Measurements from ENCODE around the gene S100A16. TPM values are rescaled to one million over a fixed set of nuclear protein-coding genes. Genes with fewer than 3 reads are reported as not detected.

Gene S100A16
- polyA plus RNA-seq, 1 donor: 134 TPM

DNA sequence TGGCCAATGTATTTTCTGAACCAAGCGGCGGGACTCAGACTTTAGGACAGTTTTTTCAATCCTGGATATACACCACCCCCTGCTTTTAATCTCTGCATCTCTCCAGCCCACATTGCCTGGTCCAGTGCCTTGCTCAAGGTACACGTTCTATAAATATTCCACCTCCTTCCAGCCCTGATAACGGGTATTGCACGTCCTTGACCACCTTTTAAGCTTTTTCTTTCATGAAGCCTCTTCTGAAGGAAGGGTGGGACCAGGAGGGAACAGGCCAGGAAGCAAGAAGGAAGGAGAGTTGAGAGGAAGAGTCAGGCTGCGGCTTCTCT is 3.4 kb downstream of the S100A16 start:
- peaks cover 4% of the 10 kb centered on the region for H3K9me3 ChIP-seq (ENCODE audit: control insufficient read depth, low read depth, low read length)
- no peaks in the 10 kb centered on the region for H3K27me3 ChIP-seq (ENCODE audit: control insufficient read depth, insufficient read depth, low read length)
- 0% methylated on average over 1 of the region's 6 CpGs for WGBS (ENCODE audit: insufficient coverage, low lambda C conversion rate)
- DNase-seq: no peak
- H3K27ac ChIP-seq (ENCODE audit: low read length): peak overlapping the region; percentile 94
- peak overlapping the region; percentile 26 for H3K4me3 ChIP-seq (ENCODE audit: low read length)
- H3K4me1 ChIP-seq (ENCODE audit: control insufficient read depth, insufficient read depth, low read length): peaks cover 47% of the 10 kb centered on the region
- peaks cover 19% of the 10 kb centered on the region for H3K36me3 ChIP-seq (ENCODE audit: control insufficient read depth, insufficient read depth, low read length)

DNA sequence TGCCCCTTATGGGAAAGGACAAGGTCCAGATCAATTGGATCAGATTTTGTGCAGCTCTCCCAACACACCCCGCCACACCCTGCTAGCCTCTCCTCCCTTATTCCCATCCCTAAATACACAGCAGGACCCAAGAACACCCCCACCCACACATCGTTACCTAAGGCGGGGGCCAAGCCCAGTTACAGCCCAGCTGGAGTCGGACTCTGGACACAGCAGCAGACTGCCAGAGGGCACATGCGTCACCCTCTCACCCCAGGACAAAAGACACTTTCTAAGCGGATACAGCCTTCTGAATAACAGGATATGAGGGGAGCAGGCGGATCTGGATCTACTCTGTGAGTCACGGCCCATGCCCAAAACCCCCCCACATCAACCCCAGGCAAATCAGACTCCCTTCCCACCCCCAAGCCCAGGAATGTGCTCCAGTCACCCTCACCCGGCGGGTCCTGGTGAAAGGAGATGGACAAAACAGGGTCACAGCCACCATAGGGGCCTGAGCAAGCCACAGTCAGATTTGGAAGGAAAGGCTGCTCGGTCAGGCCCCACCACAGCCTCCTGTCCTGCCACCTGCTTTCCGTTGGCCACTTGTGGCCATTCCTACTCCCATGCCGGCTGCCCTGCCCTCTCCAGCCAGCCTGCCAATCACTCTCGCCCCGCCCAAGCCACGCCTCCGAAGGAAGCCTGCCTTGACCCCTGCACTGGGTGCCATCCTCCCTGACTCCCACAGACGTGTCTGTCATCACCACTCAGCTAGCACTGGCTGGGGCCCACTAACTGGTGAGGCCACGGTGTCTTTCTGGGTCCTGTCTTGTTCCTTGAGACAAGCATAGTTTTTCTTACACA is 4.0 kb downstream of the S100A16 start:
- DNase-seq: peak; percentile 93 to 97
- Histone ChIP-seq H3K4me1 (ENCODE audit: control insufficient read depth, insufficient read depth, low read length) (peaks cover 42% of the 10 kb centered on the region), H3K27ac (ENCODE audit: low read length) (peak overlapping the region; percentile 94), H3K4me3 (ENCODE audit: low read length) (peak overlapping the region; percentile 26), H3K36me3 (ENCODE audit: control insufficient read depth, insufficient read depth, low read length) (peaks cover 19% of the 10 kb centered on the region), H3K27me3 (ENCODE audit: control insufficient read depth, insufficient read depth, low read length) (no peaks in the 10 kb centered on the region), H3K9me3 (ENCODE audit: control insufficient read depth, low read depth, low read length) (peaks cover 4% of the 10 kb centered on the region)
- no CpG with 5 or more reads among the region's 19 CpGs for WGBS (ENCODE audit: insufficient coverage, low lambda C conversion rate)

DNA sequence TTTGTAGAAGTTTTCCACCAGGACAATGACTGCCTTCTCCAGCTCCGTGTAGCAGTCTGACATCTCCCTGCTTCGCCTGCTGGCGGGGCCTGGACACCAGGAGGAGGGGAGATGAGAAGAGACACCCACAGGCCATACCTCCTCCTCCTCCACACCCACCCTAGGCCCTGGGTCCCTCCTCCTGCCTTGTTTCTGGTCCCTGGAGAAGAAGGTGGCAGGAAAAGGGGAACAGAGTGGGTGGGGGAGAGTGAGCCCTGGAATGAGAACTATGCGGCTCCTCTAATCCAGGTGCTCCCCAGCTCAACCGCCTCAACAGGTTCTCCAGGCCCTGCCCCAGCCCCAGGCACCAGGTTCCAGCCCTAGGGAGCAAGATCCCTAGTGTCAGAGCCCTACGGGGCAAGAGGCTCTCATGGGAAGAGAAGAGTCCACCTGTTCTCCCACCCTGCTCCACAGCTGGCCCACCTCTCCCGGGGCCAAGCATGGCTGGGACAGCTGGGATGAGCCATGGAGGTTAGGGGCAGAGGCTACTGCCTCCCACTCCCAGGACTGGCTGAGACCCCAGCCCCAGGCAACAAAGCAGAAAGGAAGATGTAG is 4.8 kb downstream of the S100A16 start:
- peak overlapping the region; percentile 94 for H3K27ac ChIP-seq (ENCODE audit: low read length)
- DNase-seq: no peak
- H3K4me3 ChIP-seq (ENCODE audit: low read length): peak overlapping the region; percentile 24
- peaks cover 35% of the 10 kb centered on the region for H3K4me1 ChIP-seq (ENCODE audit: control insufficient read depth, insufficient read depth, low read length)
- peaks cover 19% of the 10 kb centered on the region for H3K36me3 ChIP-seq (ENCODE audit: control insufficient read depth, insufficient read depth, low read length)
- H3K9me3 ChIP-seq (ENCODE audit: control insufficient read depth, low read depth, low read length): peaks cover 4% of the 10 kb centered on the region
- no peaks in the 10 kb centered on the region for H3K27me3 ChIP-seq (ENCODE audit: control insufficient read depth, insufficient read depth, low read length)
- no CpG with 5 or more reads among the region's 7 CpGs for WGBS (ENCODE audit: insufficient coverage, low lambda C conversion rate)

DNA sequence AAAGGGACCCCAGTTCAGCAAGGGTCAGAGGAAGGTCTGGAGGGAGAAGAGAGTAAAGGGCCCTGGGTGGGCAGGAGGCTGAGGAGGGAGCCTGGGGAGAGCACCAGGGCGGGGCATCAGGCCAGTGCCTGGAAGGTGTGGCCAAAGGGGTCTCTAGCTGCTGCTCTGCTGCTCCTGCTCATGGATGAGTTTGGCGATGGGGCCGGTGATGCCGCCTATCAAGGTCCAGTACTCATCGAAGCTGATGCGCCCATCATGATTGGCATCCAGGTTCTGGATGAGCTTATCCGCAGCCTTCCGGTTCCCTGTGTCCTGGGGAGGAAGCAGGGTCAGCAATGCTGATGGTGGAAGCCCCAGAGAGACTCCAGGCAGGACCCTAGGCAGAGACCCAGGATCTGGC is 5.6 kb downstream of the S100A16 start:
- no peak for DNase-seq
- Histone ChIP-seq H3K36me3 (ENCODE audit: control insufficient read depth, insufficient read depth, low read length) (peaks cover 19% of the 10 kb centered on the region), H3K9me3 (ENCODE audit: control insufficient read depth, low read depth, low read length) (peaks cover 4% of the 10 kb centered on the region), H3K4me3 (ENCODE audit: low read length) (no peak overlapping the region), H3K27me3 (ENCODE audit: control insufficient read depth, insufficient read depth, low read length) (no peaks in the 10 kb centered on the region), H3K27ac (ENCODE audit: low read length) (no peak overlapping the region), H3K4me1 (ENCODE audit: control insufficient read depth, insufficient read depth, low read length) (peaks cover 34% of the 10 kb centered on the region)
- no CpG with 5 or more reads among the region's 8 CpGs for WGBS (ENCODE audit: insufficient coverage, low lambda C conversion rate)

DNA sequence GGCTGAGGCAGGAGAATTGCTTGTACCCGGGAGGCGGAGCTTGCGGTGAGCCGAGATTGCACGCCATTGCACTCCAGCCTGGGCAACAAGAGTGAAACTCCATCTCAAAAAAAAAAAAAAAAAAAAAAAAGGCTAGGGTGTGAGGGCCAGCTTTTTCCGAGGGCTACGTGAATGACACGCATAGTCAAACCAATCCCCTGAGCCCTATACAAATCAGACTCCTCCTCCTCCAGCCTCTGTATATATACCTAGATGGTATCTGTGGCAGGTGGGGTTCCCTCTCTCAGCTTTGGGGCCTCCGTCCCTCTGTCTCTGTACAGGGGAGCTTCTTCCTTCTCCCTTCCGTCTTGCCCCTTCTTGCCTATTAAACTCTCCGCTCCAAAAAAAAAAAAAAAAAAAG is 6.7 kb downstream of the S100A16 start:
- peaks cover 19% of the 10 kb centered on the region for H3K36me3 ChIP-seq (ENCODE audit: control insufficient read depth, insufficient read depth, low read length)
- no peaks in the 10 kb centered on the region for H3K27me3 ChIP-seq (ENCODE audit: control insufficient read depth, insufficient read depth, low read length)
- H3K4me3 ChIP-seq (ENCODE audit: low read length): no peak overlapping the region
- WGBS (ENCODE audit: insufficient coverage, low lambda C conversion rate): 80% methylated on average over 2 of the region's 11 CpGs
- no peak overlapping the region for H3K27ac ChIP-seq (ENCODE audit: low read length)
- H3K4me1 ChIP-seq (ENCODE audit: control insufficient read depth, insufficient read depth, low read length): peaks cover 30% of the 10 kb centered on the region
- no peak for DNase-seq
- H3K9me3 ChIP-seq (ENCODE audit: control insufficient read depth, low read depth, low read length): peaks cover 4% of the 10 kb centered on the region

DNA sequence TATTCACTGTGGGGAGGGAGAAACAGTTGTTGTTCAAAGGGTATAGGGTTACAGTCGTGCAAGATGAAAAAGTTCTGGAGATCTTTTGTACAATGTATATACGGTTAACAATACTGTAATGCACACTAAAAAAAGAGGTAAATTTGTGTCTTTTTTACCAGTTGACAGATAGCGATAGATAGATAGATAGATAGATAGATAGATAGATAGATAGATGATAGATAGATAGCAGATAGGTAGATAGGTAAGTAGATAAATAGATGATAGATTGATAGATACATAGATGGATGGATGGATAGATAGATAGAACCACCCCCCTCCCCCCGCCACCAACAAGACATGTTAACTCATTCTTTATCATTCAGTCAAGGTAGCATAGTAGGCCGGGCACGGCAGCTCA is 10.2 kb downstream of the S100A16 start:
- 83% methylated on average over 3 of the region's 6 CpGs for whole genome bisulfite sequencing (ENCODE audit: insufficient coverage, low lambda C conversion rate)
- no peak overlapping the region for H3K27ac ChIP-seq (ENCODE audit: low read length)
- no peaks in the 10 kb centered on the region for H3K27me3 ChIP-seq (ENCODE audit: control insufficient read depth, insufficient read depth, low read length)
- H3K9me3 ChIP-seq (ENCODE audit: control insufficient read depth, low read depth, low read length): no peaks in the 10 kb centered on the region
- H3K36me3 ChIP-seq (ENCODE audit: control insufficient read depth, insufficient read depth, low read length): peaks cover 15% of the 10 kb centered on the region
- H3K4me1 ChIP-seq (ENCODE audit: control insufficient read depth, insufficient read depth, low read length): no peaks in the 10 kb centered on the region
- DNase-seq: no peak
- H3K4me3 ChIP-seq (ENCODE audit: low read length): no peak overlapping the region

DNA sequence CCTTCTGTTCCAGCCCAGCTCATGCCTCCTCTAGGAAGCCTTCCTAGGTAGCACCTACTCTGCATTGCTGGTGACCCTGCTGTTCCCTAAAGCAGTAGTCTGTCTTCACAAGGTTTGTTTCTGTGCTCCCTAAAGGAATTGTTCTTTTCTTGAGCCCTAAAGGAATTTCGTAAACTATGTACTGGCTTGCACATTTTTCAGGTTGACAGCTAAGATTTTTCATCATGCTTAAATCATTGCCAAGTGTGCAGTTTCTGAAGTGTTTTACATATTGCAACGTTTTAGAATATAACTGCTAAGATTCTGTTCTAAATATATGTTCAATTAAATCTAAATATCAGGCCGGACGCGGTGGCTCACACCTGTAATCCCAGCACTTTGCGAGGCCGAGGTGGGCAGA is 13.1 kb downstream of the S100A16 start:
- H3K9me3 ChIP-seq (ENCODE audit: control insufficient read depth, low read depth, low read length): no peaks in the 10 kb centered on the region
- no peaks in the 10 kb centered on the region for H3K27me3 ChIP-seq (ENCODE audit: control insufficient read depth, insufficient read depth, low read length)
- no peak overlapping the region for H3K4me3 ChIP-seq (ENCODE audit: low read length)
- WGBS (ENCODE audit: insufficient coverage, low lambda C conversion rate): 80% methylated on average over 1 of the region's 7 CpGs
- no peaks in the 10 kb centered on the region for H3K36me3 ChIP-seq (ENCODE audit: control insufficient read depth, insufficient read depth, low read length)
- no peak overlapping the region for H3K27ac ChIP-seq (ENCODE audit: low read length)
- no peak for DNase-seq
- H3K4me1 ChIP-seq (ENCODE audit: control insufficient read depth, insufficient read depth, low read length): no peaks in the 10 kb centered on the region

DNA sequence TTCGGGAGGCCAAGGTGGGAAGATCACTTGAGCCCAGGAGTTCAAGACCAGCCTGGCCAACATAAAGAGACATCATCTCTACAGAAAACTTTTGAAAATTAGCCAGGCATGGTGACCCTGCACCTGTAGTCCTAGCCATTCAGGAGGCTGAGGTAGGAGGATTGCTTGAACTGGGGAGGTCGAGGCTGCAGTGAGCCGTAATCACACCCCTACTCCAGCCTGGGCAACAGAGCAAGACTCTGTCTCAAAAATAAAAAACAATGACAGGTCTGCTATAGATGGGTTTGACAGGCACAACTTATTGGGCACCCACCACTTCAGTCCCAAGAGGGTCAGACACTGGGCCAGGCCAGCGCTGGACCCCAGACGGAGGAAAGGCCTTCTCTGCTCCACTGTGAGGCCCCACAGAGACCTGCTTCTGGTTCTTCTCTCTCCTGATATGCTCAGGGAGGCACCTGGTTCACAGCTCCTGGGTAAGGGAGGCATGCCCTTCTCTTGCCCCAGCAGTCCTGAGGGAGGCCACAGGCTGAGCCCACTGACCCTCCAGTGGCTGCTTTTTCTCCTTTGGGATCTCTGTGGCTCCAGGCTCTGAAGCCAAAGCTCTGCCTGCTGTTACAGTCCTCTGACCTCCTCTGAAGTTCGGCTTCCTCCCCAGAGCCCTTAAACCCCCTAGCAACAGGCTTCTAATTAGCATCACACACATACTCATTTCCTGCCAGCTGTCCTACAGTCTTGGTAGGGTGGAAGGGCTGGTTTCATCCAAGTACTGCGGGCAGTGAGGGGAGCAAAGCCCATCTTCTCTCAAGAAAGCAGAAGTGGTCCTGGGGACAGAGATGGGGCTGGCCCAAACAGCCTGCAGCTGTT is 14.4 kb downstream of the S100A16 start:
- Histone ChIP-seq H3K27me3 (ENCODE audit: control insufficient read depth, insufficient read depth, low read length) (no peaks in the 10 kb centered on the region), H3K4me1 (ENCODE audit: control insufficient read depth, insufficient read depth, low read length) (no peaks in the 10 kb centered on the region), H3K9me3 (ENCODE audit: control insufficient read depth, low read depth, low read length) (no peaks in the 10 kb centered on the region), H3K27ac (ENCODE audit: low read length) (peak overlapping the region; percentile 26), H3K36me3 (ENCODE audit: control insufficient read depth, insufficient read depth, low read length) (no peaks in the 10 kb centered on the region), H3K4me3 (ENCODE audit: low read length) (no peak overlapping the region)
- no CpG with 5 or more reads among the region's 7 CpGs for WGBS (ENCODE audit: insufficient coverage, low lambda C conversion rate)
- peak; percentile 41 to 46 for DNase-seq

DNA sequence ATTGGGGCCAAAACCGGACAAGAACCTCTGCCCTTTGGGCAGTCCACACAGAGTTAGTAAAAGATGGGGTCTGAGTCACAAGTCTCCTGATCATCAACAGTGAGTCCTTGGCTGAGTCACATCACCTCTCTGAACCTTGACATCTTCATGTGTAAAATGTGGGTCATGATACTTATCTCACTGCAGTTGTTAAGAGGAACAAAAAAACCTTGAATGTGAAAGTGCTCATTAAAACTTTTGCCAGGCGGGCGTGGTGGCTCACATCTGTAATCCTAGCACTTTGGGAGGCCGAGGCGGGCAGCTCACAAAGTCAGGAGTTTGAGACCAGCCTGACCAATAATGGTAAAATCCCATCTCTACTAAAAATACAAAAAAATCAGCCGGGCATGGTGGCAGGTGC is 15.7 kb downstream of the S100A16 start:
- no CpG with 5 or more reads among the region's 6 CpGs for WGBS (ENCODE audit: insufficient coverage, low lambda C conversion rate)
- no peaks in the 10 kb centered on the region for H3K4me1 ChIP-seq (ENCODE audit: control insufficient read depth, insufficient read depth, low read length)
- no peaks in the 10 kb centered on the region for H3K9me3 ChIP-seq (ENCODE audit: control insufficient read depth, low read depth, low read length)
- H3K27me3 ChIP-seq (ENCODE audit: control insufficient read depth, insufficient read depth, low read length): no peaks in the 10 kb centered on the region
- H3K4me3 ChIP-seq (ENCODE audit: low read length): no peak overlapping the region
- H3K27ac ChIP-seq (ENCODE audit: low read length): no peak overlapping the region
- no peaks in the 10 kb centered on the region for H3K36me3 ChIP-seq (ENCODE audit: control insufficient read depth, insufficient read depth, low read length)
- no peak for DNase-seq

DNA sequence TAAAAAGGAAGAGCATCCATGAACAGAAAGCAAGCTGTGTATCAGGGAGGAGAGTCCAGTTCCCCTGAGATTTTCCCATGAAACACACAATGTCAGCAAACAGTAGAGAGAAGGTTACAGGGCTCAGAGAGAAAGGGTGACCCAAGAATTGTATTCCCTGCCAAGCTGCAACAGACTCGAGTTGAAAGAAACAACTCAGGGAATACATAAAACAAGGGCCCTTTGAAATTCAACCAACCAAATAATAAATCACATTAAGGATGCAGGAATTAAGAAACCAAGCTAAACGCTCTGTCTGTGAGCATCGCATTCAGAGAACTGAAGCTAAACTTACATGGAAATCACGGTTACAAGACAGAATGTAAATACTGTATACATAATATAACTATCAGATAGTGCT is 20.2 kb downstream of the S100A16 start:
- no peak for DNase-seq
- Histone ChIP-seq H3K4me1 (ENCODE audit: control insufficient read depth, insufficient read depth, low read length) (no peaks in the 10 kb centered on the region), H3K4me3 (ENCODE audit: low read length) (no peak overlapping the region), H3K9me3 (ENCODE audit: control insufficient read depth, low read depth, low read length) (no peaks in the 10 kb centered on the region), H3K36me3 (ENCODE audit: control insufficient read depth, insufficient read depth, low read length) (no peaks in the 10 kb centered on the region), H3K27me3 (ENCODE audit: control insufficient read depth, insufficient read depth, low read length) (no peaks in the 10 kb centered on the region), H3K27ac (ENCODE audit: low read length) (no peak overlapping the region)
- 80% methylated on average over 1 of the region's 4 CpGs for WGBS (ENCODE audit: insufficient coverage, low lambda C conversion rate)

All from large intestine (tissue), 3 donors.